ENCODE results near the gene PAX7.

The PAX7 gene

DNA sequence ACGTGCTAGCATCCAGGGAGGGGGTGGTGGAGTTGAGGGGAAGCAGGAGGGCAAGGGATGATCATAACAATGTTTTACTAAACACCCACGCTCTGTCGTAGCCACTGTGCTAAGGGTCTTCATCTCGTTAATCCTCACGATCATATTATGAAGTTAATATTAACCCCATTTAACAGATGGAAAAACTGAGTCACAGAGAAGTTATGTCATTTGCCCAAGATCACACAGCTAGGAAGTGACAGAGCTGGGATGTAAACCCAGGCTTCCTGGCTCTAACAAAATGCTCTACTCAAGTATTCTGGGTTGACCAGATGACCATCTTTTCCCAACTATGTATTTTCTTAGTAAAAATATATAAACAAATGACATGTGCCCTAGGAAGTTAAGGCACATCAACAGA lies 140.2 kb downstream of the PAX7 start:
- TF ChIP-seq, protein P1, sequence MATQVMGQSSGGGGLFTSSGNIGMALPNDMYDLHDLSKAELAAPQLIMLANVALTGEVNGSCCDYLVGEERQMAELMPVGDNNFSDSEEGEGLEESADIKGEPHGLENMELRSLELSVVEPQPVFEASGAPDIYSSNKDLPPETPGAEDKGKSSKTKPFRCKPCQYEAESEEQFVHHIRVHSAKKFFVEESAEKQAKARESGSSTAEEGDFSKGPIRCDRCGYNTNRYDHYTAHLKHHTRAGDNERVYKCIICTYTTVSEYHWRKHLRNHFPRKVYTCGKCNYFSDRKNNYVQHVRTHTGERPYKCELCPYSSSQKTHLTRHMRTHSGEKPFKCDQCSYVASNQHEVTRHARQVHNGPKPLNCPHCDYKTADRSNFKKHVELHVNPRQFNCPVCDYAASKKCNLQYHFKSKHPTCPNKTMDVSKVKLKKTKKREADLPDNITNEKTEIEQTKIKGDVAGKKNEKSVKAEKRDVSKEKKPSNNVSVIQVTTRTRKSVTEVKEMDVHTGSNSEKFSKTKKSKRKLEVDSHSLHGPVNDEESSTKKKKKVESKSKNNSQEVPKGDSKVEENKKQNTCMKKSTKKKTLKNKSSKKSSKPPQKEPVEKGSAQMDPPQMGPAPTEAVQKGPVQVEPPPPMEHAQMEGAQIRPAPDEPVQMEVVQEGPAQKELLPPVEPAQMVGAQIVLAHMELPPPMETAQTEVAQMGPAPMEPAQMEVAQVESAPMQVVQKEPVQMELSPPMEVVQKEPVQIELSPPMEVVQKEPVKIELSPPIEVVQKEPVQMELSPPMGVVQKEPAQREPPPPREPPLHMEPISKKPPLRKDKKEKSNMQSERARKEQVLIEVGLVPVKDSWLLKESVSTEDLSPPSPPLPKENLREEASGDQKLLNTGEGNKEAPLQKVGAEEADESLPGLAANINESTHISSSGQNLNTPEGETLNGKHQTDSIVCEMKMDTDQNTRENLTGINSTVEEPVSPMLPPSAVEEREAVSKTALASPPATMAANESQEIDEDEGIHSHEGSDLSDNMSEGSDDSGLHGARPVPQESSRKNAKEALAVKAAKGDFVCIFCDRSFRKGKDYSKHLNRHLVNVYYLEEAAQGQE (IDR thresholded peaks at IDR 0.05; ENCODE audit: insufficient read depth in 1 of 2, low read depth in 2 of 2, low read length in 2 of 2), result no peak

DNA sequence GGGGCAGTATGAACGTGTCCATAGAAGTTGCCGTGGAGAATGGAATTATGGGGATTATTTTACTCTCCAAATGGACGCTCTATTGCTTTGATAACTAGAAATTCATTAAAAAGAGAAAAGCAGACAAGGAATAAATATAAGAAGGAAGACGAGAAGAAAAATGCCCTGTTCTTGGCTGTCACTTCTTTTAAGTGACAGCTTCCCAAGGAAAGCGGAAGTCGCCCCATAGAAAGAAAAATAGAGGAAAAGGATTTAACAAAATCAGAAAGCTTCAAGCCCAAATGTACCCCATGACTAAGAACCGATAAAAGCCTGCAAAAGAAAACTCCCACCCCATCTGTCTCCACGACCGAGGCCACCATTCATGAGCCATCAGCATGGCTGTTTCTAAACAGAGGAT lies 143.1 kb downstream of the PAX7 start:
- no peak for TF ChIP-seq POLR2AphosphoS5 (IDR thresholded peaks at IDR 0.05; ENCODE audit: low read depth, low read length)
- no peak for TF ChIP-seq FOXP2 (optimal IDR thresholded peaks at IDR 0.05; ENCODE audit: borderline replicate concordance, extremely low read depth, extremely low read length, insufficient read depth)
- TF ChIP-seq, protein P1 (IDR thresholded peaks at IDR 0.05; ENCODE audit: insufficient read depth in 1 of 2, low read depth in 2 of 2, low read length in 2 of 2), result no peak
- no peak for TF ChIP-seq SIN3A (IDR thresholded peaks at IDR 0.05; ENCODE audit: borderline replicate concordance, insufficient read depth, low read length)
- TF ChIP-seq TAF1 (IDR thresholded peaks at IDR 0.05; ENCODE audit: borderline replicate concordance, insufficient read depth, low read length), result no peak

DNA sequence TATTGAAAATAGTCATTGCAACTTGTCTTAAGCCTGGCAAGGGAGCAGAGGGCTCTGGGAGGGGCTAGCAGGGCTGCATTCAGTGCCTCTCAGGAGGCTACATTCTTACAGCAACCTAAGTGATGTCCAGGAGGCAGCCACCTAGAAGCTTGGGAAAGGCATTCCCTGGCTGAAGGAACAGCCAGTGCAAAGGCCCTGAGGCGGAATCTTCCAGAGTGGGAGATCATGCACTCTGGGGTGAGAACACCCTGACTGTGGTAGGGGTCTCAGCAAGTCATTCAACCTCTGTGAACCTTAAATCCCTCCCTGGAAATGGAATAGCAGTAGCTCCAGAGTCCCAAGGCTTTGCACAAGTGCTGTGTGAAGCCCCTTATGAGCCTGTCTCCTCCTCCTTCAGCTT lies 144.7 kb downstream of the PAX7 start:
- TF ChIP-seq FOXP2 (optimal IDR thresholded peaks at IDR 0.05; ENCODE audit: borderline replicate concordance, extremely low read depth, extremely low read length, insufficient read depth) (no peak), POLR2AphosphoS5 (IDR thresholded peaks at IDR 0.05; ENCODE audit: low read depth, low read length) (no peak), SIN3A (IDR thresholded peaks at IDR 0.05; ENCODE audit: borderline replicate concordance, insufficient read depth, low read length) (no peak), TAF1 (IDR thresholded peaks at IDR 0.05; ENCODE audit: borderline replicate concordance, insufficient read depth, low read length) (no peak)
- TF ChIP-seq, protein P1 (IDR thresholded peaks at IDR 0.05; ENCODE audit: insufficient read depth in 1 of 2, low read depth in 2 of 2, low read length in 2 of 2), result no peak

DNA sequence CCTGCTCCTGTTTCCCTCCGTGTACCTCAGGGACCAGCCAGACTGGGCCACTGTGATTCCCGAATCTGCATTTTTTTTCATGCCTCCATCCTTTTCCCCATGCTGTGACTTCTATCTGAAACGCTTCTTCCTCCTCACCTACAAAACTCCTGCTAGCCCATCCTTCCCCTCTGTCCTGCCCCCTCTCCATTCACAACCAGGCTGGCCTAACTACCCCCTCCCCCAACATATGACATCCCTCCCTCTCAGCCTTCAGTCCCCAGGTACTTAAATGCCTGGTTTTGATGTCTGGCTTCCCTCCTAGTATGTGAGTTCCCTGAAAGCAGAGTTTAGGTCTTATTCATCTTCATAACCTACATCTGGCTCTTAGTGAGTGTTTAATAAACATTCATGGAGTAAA lies 146.1 kb downstream of the PAX7 start:
- TF ChIP-seq FOXP2 (optimal IDR thresholded peaks at IDR 0.05; ENCODE audit: borderline replicate concordance, extremely low read depth, extremely low read length, insufficient read depth) (no peak), TAF1 (IDR thresholded peaks at IDR 0.05; ENCODE audit: borderline replicate concordance, insufficient read depth, low read length) (no peak), POLR2AphosphoS5 (IDR thresholded peaks at IDR 0.05; ENCODE audit: low read depth, low read length) (no peak)
- TF ChIP-seq, protein P1 (IDR thresholded peaks at IDR 0.05; ENCODE audit: insufficient read depth in 1 of 2, low read depth in 2 of 2, low read length in 2 of 2), result no peak

DNA sequence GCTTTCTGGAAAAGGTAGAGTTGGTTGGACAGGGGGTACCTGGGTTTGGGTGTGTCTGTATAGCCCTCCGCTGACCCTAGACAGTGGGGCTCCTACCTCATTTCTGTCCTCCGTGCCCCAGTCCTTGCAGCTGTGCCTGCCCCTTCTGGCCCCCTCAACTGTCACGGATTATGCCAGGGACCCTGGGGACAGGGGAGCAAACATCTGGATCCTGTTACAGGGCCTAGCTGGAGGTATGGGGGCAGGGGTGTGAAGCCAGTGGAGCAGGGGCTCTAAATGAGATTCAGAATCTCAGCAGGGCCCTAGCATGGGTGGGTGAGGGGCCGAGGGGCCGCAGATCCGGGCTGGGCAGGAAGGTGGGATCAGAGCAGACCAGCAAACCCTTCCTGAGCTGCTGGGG lies 147.8 kb downstream of the PAX7 start:
- TF ChIP-seq POLR2AphosphoS5 (IDR thresholded peaks at IDR 0.05; ENCODE audit: low read depth, low read length), result no peak
- TF ChIP-seq SIN3A (IDR thresholded peaks at IDR 0.05; ENCODE audit: borderline replicate concordance, insufficient read depth, low read length), result no peak

Measured in PFSK-1 (cell line).